HepG2 (cell line): ENCODE measurements around the gene SIRPA. TPM values are rescaled to one million over a fixed set of nuclear protein-coding genes. Genes with fewer than 3 reads are reported as not detected.

ENCODE experiments used
- ATAC-seq: fragments of 200-7000 bp; cut with Tn5 transposase; 3 replicates; pipeline ENCODE4 v1.9.1; 2020; ENCODE audit warnings: mild to moderate bottlenecking, moderate library complexity
- BruUV-seq: library from RNA; stranded (reverse); fragments of 400-500 nt; replicated peaks from 2 replicates; lab custom pipeline; 2021; lab: Mats Ljungman, UMichigan
- CTCF ChIA-PET: fragments of 300-600 bp; formaldehyde crosslinking; extraction: SDS; loops from one replicate; lab custom pipeline; 2021; ENCODE audit warnings: low total read pairs, inconsistent platforms, low intra/inter-chr PET ratio; lab: Yijun Ruan, JAX
- POLR2A ChIA-PET: fragments of 350-600 bp; sonication (Branson Sonifier 250); formaldehyde crosslinking; loops from one replicate; lab custom pipeline; 2020; ENCODE audit warnings: antibody characterized with exemption, inconsistent platforms; lab: Yijun Ruan, JAX
- DNase-seq: peaks from one replicate; pipeline ENCODE4 v3.0.0-alpha.2; 2015; ENCODE audit warnings: low spot score
- FAIRE-seq: peaks from 3 replicates; lab custom pipeline; 2011; peaks lifted over from hg19 to GRCh38; lab: Jason Lieb, UNC
- H2AFZ ChIP-seq: one replicate; pipeline ENCODE4 v1.6.1; 2011; ENCODE audit warnings: low read length, inconsistent platforms
- H3K27ac ChIP-seq: fragments of 300-600 bp; 3 replicates; pipeline ENCODE4 v1.8.0; 2011; ENCODE audit warnings: mixed run types, mild to moderate bottlenecking, mixed read lengths, low read length, inconsistent platforms; ENCODE audit not compliant: insufficient read depth; ENCODE audit errors: extremely low read length
- H3K27me3 ChIP-seq, 2 experiments: fragments of 200-600 bp in 1 of 2; 2 replicates in 1 of 2; 3 replicates in 1 of 2; pipeline versions ENCODE4 v1.6.0 to v1.8.0; 2011; ENCODE audit warnings: low read length in 2 of 2, mild to moderate bottlenecking in 2 of 2, moderate library complexity in 2 of 2, inconsistent platforms in 1 of 2; ENCODE audit not compliant: insufficient read depth in 2 of 2, control insufficient read depth in 1 of 2
- H3K36me3 ChIP-seq, 2 experiments: fragments of 200-600 bp in 1 of 2; replicated peaks in 1 of 2; 2 replicates in 1 of 2; 3 replicates in 1 of 2; pipeline versions ENCODE4 v1.5.1 to v1.8.0; 2011; ENCODE audit warnings: low read length in 2 of 2, inconsistent platforms in 1 of 2; ENCODE audit not compliant: insufficient read depth in 2 of 2, control insufficient read depth in 1 of 2
- H3K4me1 ChIP-seq: 2 replicates; pipeline ENCODE4 v1.5.1; 2012; ENCODE audit warnings: low read length, inconsistent platforms; ENCODE audit not compliant: insufficient read depth
- H3K4me2 ChIP-seq: 2 replicates; pipeline ENCODE4 v1.6.0; 2011; ENCODE audit warnings: low read depth, low read length, inconsistent platforms
- H3K4me3 ChIP-seq, 3 experiments: fragments of 200-600 bp in 1 of 3; sonication (generic), shearing (Covaris generic) in 1 of 3; replicated peaks in 1 of 3; 2 replicates each; pipeline ENCODE4 v1.5.1; 2011 to 2016; ENCODE audit warnings: low read length in 3 of 3, inconsistent platforms in 2 of 3, low read depth in 2 of 3, mild to moderate bottlenecking in 2 of 3, control low read depth in 1 of 3, mixed read lengths in 1 of 3; ENCODE audit not compliant: insufficient read depth in 1 of 3
- H3K79me2 ChIP-seq: one replicate; pipeline ENCODE4 v1.6.1; 2011; ENCODE audit warnings: low read length, inconsistent platforms; ENCODE audit not compliant: insufficient read depth
- H3K9ac ChIP-seq: 2 replicates; pipeline ENCODE4 v1.6.0; 2011; ENCODE audit warnings: mild to moderate bottlenecking, low read depth, low read length, inconsistent platforms; ENCODE audit not compliant: insufficient read depth
- H3K9me3 ChIP-seq: 2 replicates; pipeline ENCODE4 v1.5.1; 2012; ENCODE audit warnings: mild to moderate bottlenecking, low read length
- H4K20me1 ChIP-seq: 2 replicates; pipeline ENCODE4 v1.6.0; 2011; ENCODE audit warnings: inconsistent platforms, mild to moderate bottlenecking, low read length, moderate library complexity; ENCODE audit not compliant: insufficient read depth
- AHR ChIP-seq: IDR thresholded peaks from 2 replicates; pipeline ENCODE4 v1.6.1; 2018; ENCODE audit warnings: missing genetic modification reagents, missing compliant biosample characterization
- CHD4 ChIP-seq: fragments of 200-600 bp; sonication (generic); IDR thresholded peaks from 2 replicates; pipeline ENCODE4 v1.7.0; 2017; ENCODE audit warnings: mild to moderate bottlenecking, low read length, borderline replicate concordance
- HNRNPK ChIP-seq: fragments of 200-400 bp; formaldehyde crosslinking; IDR thresholded peaks from 2 replicates; pipeline ENCODE4 v1.6.1; 2018; ENCODE audit warnings: low read length, low read depth, moderate library complexity, mild to moderate bottlenecking; ENCODE audit not compliant: poor library complexity, severe bottlenecking
- HOMEZ ChIP-seq: IDR thresholded peaks from 2 replicates; pipeline ENCODE4 v1.6.1; 2016; ENCODE audit warnings: low read depth
- HOXA9 ChIP-seq: sonication (generic); formaldehyde crosslinking; IDR thresholded peaks from 2 replicates; pipeline ENCODE4 v1.8.1; 2022; ENCODE audit warnings: missing genetic modification reagents, mild to moderate bottlenecking, moderate library complexity, borderline replicate concordance
- MAFG ChIP-seq: sonication (generic); formaldehyde crosslinking; IDR thresholded peaks from 2 replicates; pipeline ENCODE4 v1.5.1; 2020; ENCODE audit warnings: mild to moderate bottlenecking, missing genetic modification reagents
- MXI1 ChIP-seq: IDR thresholded peaks from 3 replicates; pipeline ENCODE4 v1.6.1; 2012; ENCODE audit warnings: low read depth, low read length, inconsistent platforms, borderline replicate concordance
- REL ChIP-seq: sonication (generic); formaldehyde crosslinking; conservative IDR thresholded peaks from 2 replicates; pipeline ENCODE4 v1.8.0; 2022; ENCODE audit warnings: mild to moderate bottlenecking, missing genetic modification reagents, moderate library complexity
- TAF1 ChIP-seq: sonication (generic); formaldehyde crosslinking; IDR thresholded peaks from 2 replicates; pipeline ENCODE4 v1.4.0; 2020; ENCODE audit warnings: missing genetic modification reagents
- ZBTB20 ChIP-seq: sonication (generic); formaldehyde crosslinking; IDR thresholded peaks from 2 replicates; pipeline ENCODE4 v1.8.1; 2023; ENCODE audit warnings: missing genetic modification reagents, low read depth, mild to moderate bottlenecking, borderline replicate concordance
- ZNF841 ChIP-seq: sonication (generic); formaldehyde crosslinking; IDR thresholded peaks from 2 replicates; pipeline ENCODE4 v1.8.1; 2023; ENCODE audit warnings: missing genetic modification reagents, borderline replicate concordance
- ZSCAN12 ChIP-seq: sonication (generic); formaldehyde crosslinking; IDR thresholded peaks from 2 replicates; pipeline ENCODE4 v1.9.0; 2021; ENCODE audit warnings: mild to moderate bottlenecking, missing genetic modification reagents
- ZXDC ChIP-seq: sonication (generic); formaldehyde crosslinking; IDR thresholded peaks from 2 replicates; pipeline ENCODE4 v1.5.0; 2020; ENCODE audit warnings: mild to moderate bottlenecking, missing genetic modification reagents
- WGBS: methylation state at CpG from one replicate; pipeline ENCODE4 v1.1.6; 2017; ENCODE audit warnings: low lambda C conversion rate; 5-methylcytosine and 5-hydroxymethylcytosine counted together
- in situ Hi-C: cut with HindIII; loops from 2 replicates; pipeline ENCODE4 v1.10.0; 2017; ENCODE audit warnings: low pct_unique_long_range_greater_than_20kb; ENCODE audit not compliant: extremely low pct_ligation_motif_present
- intact Hi-C: fragments of 100-400 bp; cut with micrococcal nuclease; formaldehyde crosslinking; loops from one replicate; pipeline ENCODE4 v1.10.0; 2022; ENCODE audit not compliant: unreplicated experiment
- polyA plus RNA-seq, 8 experiments: library from polyadenylated mRNA; depleted of rRNA in 3 of 8; stranded (reverse) in 7 of 8; unstranded in 1 of 8; fragments of >200 nt; fragmentation: Illumina TruSeq in 4 of 8; extraction: Trizol in 4 of 8; gene quantifications; 2 replicates each; pipeline versions ENCODE4 v1.2.1 to v1.2.3, GENCODE V29; 2011 to 2016; ENCODE audit warnings: low read depth in 4 of 8, missing spikeins in 1 of 8, mixed read lengths in 1 of 8; ENCODE audit not compliant: insufficient read depth in 1 of 8
- total RNA-seq, 5 experiments: library from RNA; depleted of rRNA; stranded (reverse); fragments of >200 nt; fragmentation: Illumina TruSeq; extraction: Trizol; gene quantifications; 2 replicates each; pipeline ENCODE4 v1.2.3, GENCODE V29; 2016; ENCODE audit warnings: low read depth in 1 of 5

The SIRPA gene
- total and polyA plus RNA-seq, 2 of the 13 experiments (the other 11 are each of a cell fraction or from before 2014, with no cell fraction given): 7.2 to 17.6 TPM

DNA sequence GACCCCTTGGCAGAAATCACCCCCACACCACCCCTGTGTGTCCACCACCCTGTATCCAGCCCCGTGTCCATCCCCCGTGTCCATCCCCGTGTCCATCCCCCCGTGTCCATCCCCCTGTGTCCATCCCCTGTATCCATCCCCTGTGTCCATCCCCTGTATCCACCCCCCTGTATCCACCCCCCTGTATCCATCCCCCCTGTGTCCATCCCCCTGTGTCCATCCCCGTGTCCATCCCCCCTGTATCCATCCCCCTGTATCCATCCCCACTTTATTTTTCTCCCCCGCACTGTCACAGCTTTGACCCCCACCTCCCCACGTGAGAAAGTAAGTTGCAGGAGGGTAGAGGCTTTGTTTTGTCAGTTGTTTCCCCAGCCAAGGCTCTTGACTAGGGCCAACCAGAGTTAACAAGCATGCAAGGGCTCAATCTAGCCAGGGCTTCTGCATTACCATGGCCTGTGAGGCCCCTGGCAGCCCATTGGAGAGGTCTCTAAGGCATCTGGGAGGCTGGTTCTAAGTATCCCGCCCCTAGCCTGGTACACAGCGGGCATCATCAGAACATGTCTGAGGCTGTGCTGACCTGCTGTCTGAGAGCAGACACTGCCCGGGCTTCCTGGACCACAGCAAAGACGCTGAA is 18.1 kb upstream of the SIRPA start:
- Histone ChIP-seq H3K27me3 (peaks cover 0 to 2% of the 10 kb centered on the region in 2 experiments; a peak in 1 of 5 replicates), H3K4me1 (peaks cover 76% of the 10 kb centered on the region), H3K9ac (no peak overlapping the region), H3K4me3 (no peak overlapping the region), H3K27ac (no peak overlapping the region), H3K9me3 (no peaks in the 10 kb centered on the region), H3K79me2 (no peaks in the 10 kb centered on the region), H3K36me3 (no peaks in the 10 kb centered on the region), H3K4me2 (no peak overlapping the region), H2AFZ (no peak overlapping the region), H4K20me1 (no peaks in the 10 kb centered on the region)
- no peak for DNase-seq
- CTCF ChIA-PET: no interaction called here
- TF ChIP-seq ZSCAN12 (CRISPR knock-in tag) (no peak), MXI1 (no peak), HOXA9 (CRISPR knock-in tag) (no peak), HNRNPK (no peak), ZNF841 (CRISPR knock-in tag) (no peak), MAFG (CRISPR knock-in tag) (no peak)
- in situ Hi-C loops (no loop called here), intact Hi-C loops (no loop called here)
- POLR2A ChIA-PET: no interaction called here
- 57% methylated on average over 10 of the region's 11 CpGs for WGBS
- peak; percentile 6; the same call in 1 of the 3 replicates for ATAC-seq
- FAIRE-seq: peak; percentile 34
- BruUV-seq: no TSS peak

GRCh38 chr20:1877609-1878200 is 17.5 kb upstream of the SIRPA start:
- TF ChIP-seq REL (CRISPR knock-in tag) (no peak), ZNF841 (CRISPR knock-in tag) (no peak), ZXDC (CRISPR knock-in tag) (no peak), AHR (CRISPR knock-in tag) (no peak), CHD4 (no peak), ZBTB20 (CRISPR knock-in tag) (no peak), TAF1 (CRISPR knock-in tag) (no peak), HOMEZ (CRISPR knock-in tag) (no peak)
- TF ChIP-seq, all 625 proteins: peak for 0

More at GRCh38 chr20:1877609-1878200, 17.5 kb upstream of the SIRPA start:
- H2AFZ ChIP-seq: no peak overlapping the region
- H3K9ac ChIP-seq: no peak overlapping the region
- WGBS: 79% methylated on average over 14 of the region's 14 CpGs
- no TSS peak for BruUV-seq
- CTCF ChIA-PET: no interaction called here
- in situ Hi-C loops: no loop called here
- no peak overlapping the region for H3K4me2 ChIP-seq
- intact Hi-C loops: no loop called here
- H4K20me1 ChIP-seq: no peaks in the 10 kb centered on the region
- POLR2A ChIA-PET: no interaction called here
- peaks cover 0 to 2% of the 10 kb centered on the region in 2 experiments; a peak in 1 of 5 replicates for H3K27me3 ChIP-seq
- H3K4me3 ChIP-seq: no peak overlapping the region
- no peaks in the 10 kb centered on the region for H3K79me2 ChIP-seq
- H3K36me3 ChIP-seq: no peaks in the 10 kb centered on the region
- no peak overlapping the region for H3K27ac ChIP-seq
- H3K4me1 ChIP-seq: peaks cover 73% of the 10 kb centered on the region
- ATAC-seq (no peak), FAIRE-seq (no peak), DNase-seq (no peak)
- H3K9me3 ChIP-seq: no peaks in the 10 kb centered on the region
